Measurements from ENCODE around the gene DCDC2B. TPM values are rescaled to one million over a fixed set of nuclear protein-coding genes. Genes with fewer than 3 reads are reported as not detected.

The DCDC2B gene
- total RNA-seq, 1 experiment from 2014 or later = not detected

- H3K9me3 ChIP-seq (replicated peaks) = no peaks in the 10 kb centered on the region
- H3K36me3 ChIP-seq = peaks cover 78% of the 10 kb centered on the region
- H3K4me1 ChIP-seq = no peaks in the 10 kb centered on the region; the same call in 1 of the 2 replicates
- no peaks in the 10 kb centered on the region for H3K27me3 ChIP-seq
- no peak for DNase-seq
- no peak overlapping the region for H3K27ac ChIP-seq
- H3K4me3 ChIP-seq = no peak overlapping the region
Measured at GRCh38 chr1:32228771-32229170, 19.9 kb downstream of the DCDC2B start.

GRCh38 chr1:32231843-32232432 lies 23.0 kb downstream of the DCDC2B start:
- Histone ChIP-seq H3K9me3 (replicated peaks) (no peaks in the 10 kb centered on the region), H3K4me3 (no peak overlapping the region), H3K4me1 (no peaks in the 10 kb centered on the region), H3K36me3 (peaks cover 60% of the 10 kb centered on the region), H3K27me3 (no peaks in the 10 kb centered on the region), H3K27ac (no peak overlapping the region)
- DNase-seq = no peak

- Histone ChIP-seq H3K36me3 (peaks cover 54% of the 10 kb centered on the region), H3K4me3 (no peak overlapping the region), H3K9me3 (replicated peaks) (no peaks in the 10 kb centered on the region), H3K4me1 (no peaks in the 10 kb centered on the region), H3K27me3 (no peaks in the 10 kb centered on the region), H3K27ac (no peak overlapping the region)
- DNase-seq = no peak
Measured at GRCh38 chr1:32232558-32233304, 23.8 kb downstream of the DCDC2B start.

DNA sequence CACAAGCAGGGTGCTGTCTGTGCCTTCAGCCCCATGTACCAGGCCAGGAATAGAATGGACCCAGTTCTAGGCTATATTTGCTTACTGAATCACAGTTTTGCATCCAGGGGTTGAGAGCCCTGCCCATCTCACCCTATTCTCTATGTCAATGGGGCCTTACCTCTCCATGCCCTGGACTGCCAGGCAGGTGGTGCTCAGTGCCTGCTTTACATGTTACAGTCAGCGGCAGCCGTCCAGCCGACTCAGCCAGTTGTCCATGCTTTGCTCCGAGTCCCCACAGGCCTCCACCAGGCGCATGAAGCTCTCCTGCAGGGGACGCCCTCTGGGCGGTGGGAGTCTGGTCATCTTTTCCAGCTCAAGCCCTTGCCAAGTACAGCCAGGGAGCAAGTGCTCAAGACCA lies 25.9 kb downstream of the DCDC2B start:
- no peaks in the 10 kb centered on the region for H3K9me3 ChIP-seq (replicated peaks)
- no peak overlapping the region for H3K4me3 ChIP-seq
- H3K27me3 ChIP-seq = no peaks in the 10 kb centered on the region
- no peak for DNase-seq
- H3K27ac ChIP-seq = no peak overlapping the region
- H3K4me1 ChIP-seq = no peaks in the 10 kb centered on the region
- peaks cover 35% of the 10 kb centered on the region for H3K36me3 ChIP-seq

- no peak overlapping the region for H3K4me3 ChIP-seq
- H3K27ac ChIP-seq = no peak overlapping the region
- H3K9me3 ChIP-seq (replicated peaks) = no peaks in the 10 kb centered on the region
- H3K36me3 ChIP-seq = no peaks in the 10 kb centered on the region
- no peak for DNase-seq
- H3K27me3 ChIP-seq = no peaks in the 10 kb centered on the region
- peaks cover 10% of the 10 kb centered on the region; the same call in 1 of the 2 replicates for H3K4me1 ChIP-seq
Measured at GRCh38 chr1:32239337-32239736, 30.4 kb downstream of the DCDC2B start.

GRCh38 chr1:32239790-32240139 lies 30.9 kb downstream of the DCDC2B start:
- H3K4me1 ChIP-seq = peaks cover 10% of the 10 kb centered on the region; the same call in 1 of the 2 replicates
- no peak overlapping the region for H3K27ac ChIP-seq
- H3K4me3 ChIP-seq = no peak overlapping the region
- H3K36me3 ChIP-seq = no peaks in the 10 kb centered on the region
- no peaks in the 10 kb centered on the region for H3K27me3 ChIP-seq
- DNase-seq = no peak
- H3K9me3 ChIP-seq (replicated peaks) = no peaks in the 10 kb centered on the region

DNA sequence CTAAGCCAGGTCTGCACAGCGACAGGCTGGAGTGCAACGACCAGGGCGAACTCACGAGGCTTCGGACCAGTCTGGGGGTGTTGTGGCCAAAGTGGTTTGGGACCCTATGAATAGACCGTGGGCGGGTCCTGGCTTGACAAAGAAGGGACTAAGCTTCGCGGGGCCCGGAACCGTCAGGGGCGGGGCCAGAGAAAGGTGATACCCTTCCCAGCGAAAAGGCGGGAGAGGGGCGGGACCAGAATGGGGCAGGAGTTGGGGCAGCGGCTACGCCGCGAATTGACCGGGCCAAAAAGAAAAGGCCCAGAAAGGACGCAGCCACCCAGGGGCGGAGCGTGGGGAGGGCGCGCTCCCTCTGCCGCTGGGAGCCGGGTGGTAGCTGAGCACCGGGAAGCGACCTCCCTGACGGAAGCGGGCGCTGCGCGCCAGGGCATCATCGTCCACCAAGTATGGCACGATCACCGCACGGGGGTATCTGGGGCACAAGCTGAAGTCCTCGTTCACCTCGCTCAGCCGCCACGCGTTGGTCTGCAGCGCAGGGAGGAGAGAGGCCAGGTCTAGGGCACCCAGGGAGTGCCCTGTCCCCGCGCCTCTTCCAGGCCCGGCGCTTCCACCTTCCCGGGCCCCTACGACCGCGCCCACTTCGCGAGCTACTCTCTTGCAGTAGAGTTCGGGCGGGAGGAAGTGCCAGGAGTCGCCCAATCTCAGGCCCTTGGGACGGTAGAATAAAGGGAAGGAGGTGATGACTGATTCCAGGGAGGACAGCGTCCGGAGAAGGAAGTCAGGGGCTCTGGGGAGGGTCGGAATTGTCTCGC lies 31.5 kb downstream of the DCDC2B start:
- no peaks in the 10 kb centered on the region for H3K9me3 ChIP-seq (replicated peaks)
- DNase-seq = no peak
- H3K4me3 ChIP-seq = peak overlapping the region; percentile 59
- peaks cover 10% of the 10 kb centered on the region; the same call in 1 of the 2 replicates for H3K4me1 ChIP-seq
- H3K36me3 ChIP-seq = no peaks in the 10 kb centered on the region
- no peak overlapping the region for H3K27ac ChIP-seq
- no peaks in the 10 kb centered on the region for H3K27me3 ChIP-seq

- no peaks in the 10 kb centered on the region for H3K27me3 ChIP-seq
Measured at GRCh38 chr1:32241001-32241763, 32.3 kb downstream of the DCDC2B start.

DNA sequence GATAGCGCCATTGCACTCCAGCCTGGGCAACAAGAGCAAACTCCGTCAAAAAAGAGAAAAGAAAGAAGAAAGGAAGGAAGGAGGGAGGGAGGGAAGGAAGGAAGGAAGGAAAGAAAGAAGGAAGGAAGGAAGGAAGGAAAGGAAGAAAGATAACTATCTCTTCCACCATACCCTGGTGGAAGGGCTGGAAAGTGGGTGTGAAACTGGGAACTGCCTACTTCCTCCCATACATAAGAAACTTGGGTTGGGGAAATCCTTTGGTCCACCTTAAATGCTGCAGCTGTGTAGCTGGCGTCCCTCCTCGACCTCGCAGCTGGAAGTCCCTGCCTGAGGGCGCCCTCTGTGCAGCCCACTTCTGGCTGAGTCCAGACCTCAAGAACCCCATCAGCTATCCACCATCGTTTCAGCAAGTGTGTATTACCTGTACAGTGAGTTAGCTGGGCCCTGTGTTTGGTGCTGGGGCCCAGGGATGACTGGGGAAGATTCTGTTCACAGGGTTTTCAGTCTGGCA lies 33.5 kb downstream of the DCDC2B start:
- peak; percentile 56 to 74 for DNase-seq
- H3K9me3 ChIP-seq (replicated peaks) = no peaks in the 10 kb centered on the region
- no peaks in the 10 kb centered on the region for H3K36me3 ChIP-seq
- peaks cover 17% of the 10 kb centered on the region for H3K4me1 ChIP-seq
- H3K27ac ChIP-seq = no peak overlapping the region
- no peaks in the 10 kb centered on the region for H3K27me3 ChIP-seq
- no peak overlapping the region for H3K4me3 ChIP-seq

More at GRCh38 chr1:32241001-32241763, 32.3 kb downstream of the DCDC2B start:
- Histone ChIP-seq H3K36me3 (no peaks in the 10 kb centered on the region), H3K27ac (peak overlapping the region; percentile 69), H3K4me3 (peak overlapping the region; percentile 59), H3K4me1 (peaks cover 11% of the 10 kb centered on the region), H3K9me3 (replicated peaks) (no peaks in the 10 kb centered on the region)
- DNase-seq = peak; percentile 84 to 88

GRCh38 chr1:32246888-32247273 lies 38.0 kb downstream of the DCDC2B start, which contains the start of gene FAM167B:
FAM167B (plus strand) TSS chr1:32247222; CDS start chr1:32247422, 200 bp downstream.
- no peaks in the 10 kb centered on the region for H3K36me3 ChIP-seq
- peaks cover 28% of the 10 kb centered on the region for H3K4me1 ChIP-seq
- H3K4me3 ChIP-seq = no peak within 1 kb of the TSS
- no peaks in the 10 kb centered on the region for H3K9me3 ChIP-seq (replicated peaks)
- no peak for DNase-seq
- no peak within 1 kb of the TSS for H3K27ac ChIP-seq
- peaks cover 9% of the 10 kb centered on the region; the same call in 1 of the 2 replicates for H3K27me3 ChIP-seq

GRCh38 chr1:32247452-32247851 lies 38.6 kb downstream of the DCDC2B start:
- H3K4me3 ChIP-seq = no peak overlapping the region
- no peaks in the 10 kb centered on the region for H3K9me3 ChIP-seq (replicated peaks)
- peaks cover 25% of the 10 kb centered on the region for H3K4me1 ChIP-seq
- H3K27me3 ChIP-seq = peaks cover 9% of the 10 kb centered on the region; the same call in 1 of the 2 replicates
- DNase-seq = no peak
- H3K27ac ChIP-seq = no peak overlapping the region
- no peaks in the 10 kb centered on the region for H3K36me3 ChIP-seq

DNA sequence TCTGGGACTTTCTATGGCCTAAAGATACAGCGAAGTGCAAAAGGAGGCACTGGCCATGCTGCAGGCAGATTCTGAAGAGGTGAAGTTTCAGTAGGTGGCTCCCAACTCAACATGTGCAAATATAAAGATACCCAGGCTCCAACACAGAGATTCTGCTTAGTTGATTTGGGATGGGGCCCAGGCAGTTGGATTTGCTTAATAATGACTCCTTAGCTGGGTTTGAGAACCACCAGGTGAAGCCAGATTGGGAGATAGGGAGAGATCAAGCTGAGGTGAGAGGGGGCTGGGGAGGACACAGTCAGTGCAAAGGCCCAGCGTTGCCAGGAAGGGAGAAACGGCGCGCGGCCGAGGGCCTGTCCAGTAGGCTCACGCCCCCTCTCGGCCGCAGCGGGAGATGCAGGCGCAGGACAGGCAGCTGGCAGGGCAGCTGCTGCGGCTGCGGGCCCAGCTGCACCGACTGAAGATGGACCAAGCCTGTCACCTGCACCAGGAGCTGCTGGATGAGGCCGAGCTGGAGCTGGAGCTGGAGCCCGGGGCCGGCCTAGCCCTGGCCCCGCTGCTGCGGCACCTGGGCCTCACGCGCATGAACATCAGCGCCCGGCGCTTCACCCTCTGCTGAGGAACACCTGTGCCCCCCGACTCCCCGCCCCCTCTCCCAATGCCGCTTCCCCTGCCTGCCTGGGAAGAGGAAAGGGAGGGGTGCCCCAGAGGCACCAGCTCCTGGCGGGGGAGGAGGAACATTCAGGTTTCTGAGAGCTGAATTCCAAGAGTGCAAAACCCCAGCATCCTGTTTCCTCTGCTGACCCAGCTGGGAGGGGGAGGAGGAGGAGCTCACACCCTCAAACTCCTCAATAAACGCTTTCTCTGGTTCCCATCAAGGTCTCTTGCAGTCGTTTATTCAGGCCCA lies 39.3 kb downstream of the DCDC2B start:
- H3K4me3 ChIP-seq = no peak overlapping the region
- H3K9me3 ChIP-seq (replicated peaks) = no peaks in the 10 kb centered on the region
- H3K27ac ChIP-seq = no peak overlapping the region
- peaks cover 9% of the 10 kb centered on the region; the same call in 1 of the 2 replicates for H3K27me3 ChIP-seq
- no peaks in the 10 kb centered on the region for H3K36me3 ChIP-seq
- H3K4me1 ChIP-seq = peaks cover 21% of the 10 kb centered on the region
- DNase-seq = peak; percentile 86 to 88

- Histone ChIP-seq H3K4me3 (no peak overlapping the region), H3K36me3 (no peaks in the 10 kb centered on the region), H3K9me3 (replicated peaks) (no peaks in the 10 kb centered on the region), H3K27me3 (peaks cover 9% of the 10 kb centered on the region; the same call in 1 of the 2 replicates), H3K4me1 (peaks cover 21% of the 10 kb centered on the region), H3K27ac (no peak overlapping the region)
- no peak for DNase-seq
Measured at GRCh38 chr1:32249831-32250525, 41.1 kb downstream of the DCDC2B start.

All from SJCRH30 (cell line).